HG02885 (cell line): Measurements from ENCODE around the gene VAV3.
A peak's percentile ranks its signal among the peaks of the same experiment; 100 is the strongest.

Experiments used
- ATAC-seq: cut with Tn5 transposase; IDR thresholded peaks from one replicate; pipeline ENCODE4 v1.9.1; 2021; ENCODE audit warnings: mild to moderate bottlenecking; ENCODE audit not compliant: unreplicated experiment, poor library complexity

VAV3 gene

DNA sequence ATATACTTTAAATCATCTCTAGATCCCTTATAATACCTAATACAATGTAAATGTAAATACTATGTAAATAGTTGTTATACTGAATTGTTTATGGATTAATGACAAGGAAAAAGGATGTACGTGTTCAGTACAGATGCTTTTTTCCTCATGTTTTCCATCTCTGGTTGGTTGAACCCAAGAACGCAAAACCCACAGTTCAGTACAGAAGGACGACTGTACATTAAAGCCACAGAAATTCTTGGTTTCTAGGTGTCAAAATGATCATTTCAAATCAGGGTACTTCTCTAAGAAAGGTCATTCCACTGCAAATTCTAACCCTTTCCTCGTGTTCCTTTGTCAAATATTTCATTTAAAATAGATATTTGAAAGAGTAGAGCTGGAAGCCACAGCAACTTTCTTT is 158.1 kb downstream of the VAV3 start:
- ATAC-seq, result no peak

DNA sequence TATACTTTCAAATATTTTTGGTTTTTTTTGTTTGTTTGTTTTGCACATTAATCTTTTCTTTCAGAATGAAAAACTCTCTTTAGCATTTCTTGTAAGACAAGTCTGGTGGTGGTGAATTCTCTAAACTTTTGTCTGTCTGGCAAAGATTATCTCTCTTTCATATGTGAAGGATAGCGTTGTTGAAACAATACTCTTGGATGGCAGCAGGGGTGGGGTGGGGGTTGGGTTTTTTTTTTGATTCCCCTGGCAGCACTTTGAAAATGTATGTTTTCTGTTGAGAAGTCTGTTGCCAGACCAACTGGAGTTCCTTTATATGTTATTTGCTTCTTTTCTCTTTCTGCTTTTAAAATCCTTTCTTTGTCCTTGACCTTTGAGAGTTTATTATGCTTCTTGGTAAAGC is 160.2 kb downstream of the VAV3 start:
- ATAC-seq, result no peak

DNA sequence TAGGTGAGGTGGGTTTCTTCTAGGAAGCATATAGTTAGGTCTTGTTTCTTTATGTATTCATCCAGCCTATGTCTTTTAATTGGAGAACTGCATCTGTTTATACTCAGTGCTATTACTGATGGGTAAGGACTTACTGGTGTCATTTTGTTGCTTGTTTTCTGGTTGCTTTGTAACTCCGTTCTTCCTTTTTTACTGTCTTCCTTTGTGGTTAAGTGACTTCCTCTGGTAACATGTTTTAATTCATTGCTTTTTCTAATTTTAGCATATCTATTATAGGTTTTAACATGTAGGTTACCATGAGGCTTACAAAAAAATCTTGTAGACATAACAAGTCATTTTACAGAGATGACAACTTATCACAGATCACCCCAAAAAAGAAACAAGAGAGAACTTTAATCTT is 160.8 kb downstream of the VAV3 start:
- ATAC-seq, result no peak

DNA sequence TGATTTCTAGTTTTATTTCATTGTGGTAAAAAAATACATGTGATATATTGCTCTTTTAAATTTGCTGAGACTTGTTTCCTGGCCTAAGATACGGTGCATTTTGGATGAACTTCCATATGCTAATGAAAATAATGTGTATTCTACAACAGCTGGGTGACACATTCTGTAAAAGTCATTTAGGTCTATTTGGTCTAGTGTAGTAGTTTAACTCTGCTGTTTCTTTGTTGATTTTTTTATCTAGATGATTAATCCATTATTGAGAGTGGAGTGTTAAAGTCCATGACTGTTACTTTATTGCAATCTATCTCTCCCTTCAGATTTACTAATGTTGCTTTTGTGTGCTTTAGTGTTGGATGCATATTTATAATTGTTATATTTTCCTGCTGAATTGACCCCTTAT is 161.4 kb downstream of the VAV3 start:
- no peak for ATAC-seq

DNA sequence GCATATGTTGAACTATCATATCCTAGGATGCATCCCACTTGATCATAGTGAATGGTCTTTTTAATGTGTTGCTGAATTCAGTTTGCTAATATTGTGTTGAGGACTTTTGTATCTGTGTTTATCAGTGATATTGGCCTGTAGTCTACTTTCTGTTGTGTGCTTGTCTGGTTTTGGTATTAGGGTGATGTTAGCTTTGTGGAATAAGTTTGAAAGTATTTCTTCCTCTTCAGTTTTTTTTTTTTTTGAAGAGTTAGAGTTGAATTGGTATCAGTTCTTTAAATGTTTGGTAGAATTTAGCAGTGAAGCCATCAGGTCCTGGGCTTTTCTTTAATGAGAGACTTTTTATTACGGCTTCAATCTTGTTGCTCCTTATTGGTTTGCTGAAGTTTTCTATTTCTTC is 162.3 kb downstream of the VAV3 start:
- no peak for ATAC-seq

DNA sequence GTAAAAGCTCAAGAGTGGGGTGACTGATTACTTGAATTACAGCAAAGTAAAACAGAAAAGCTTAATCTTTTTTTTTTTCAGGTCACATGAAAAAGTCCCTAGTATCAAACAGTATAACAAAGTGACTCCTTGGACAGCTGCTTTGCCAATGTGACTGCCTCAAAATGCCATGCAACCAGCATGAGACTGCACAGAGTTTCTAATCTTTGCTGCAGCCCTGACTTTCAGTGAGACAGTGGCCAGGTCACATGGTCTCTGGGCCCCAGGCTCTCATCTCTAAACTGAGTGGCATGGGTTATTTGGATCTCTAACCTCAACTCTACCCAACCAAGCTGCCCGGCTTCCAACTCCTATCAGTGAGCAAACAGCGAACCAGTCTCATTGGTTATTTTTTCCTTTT is 169.0 kb downstream of the VAV3 start:
- no peak for ATAC-seq

DNA sequence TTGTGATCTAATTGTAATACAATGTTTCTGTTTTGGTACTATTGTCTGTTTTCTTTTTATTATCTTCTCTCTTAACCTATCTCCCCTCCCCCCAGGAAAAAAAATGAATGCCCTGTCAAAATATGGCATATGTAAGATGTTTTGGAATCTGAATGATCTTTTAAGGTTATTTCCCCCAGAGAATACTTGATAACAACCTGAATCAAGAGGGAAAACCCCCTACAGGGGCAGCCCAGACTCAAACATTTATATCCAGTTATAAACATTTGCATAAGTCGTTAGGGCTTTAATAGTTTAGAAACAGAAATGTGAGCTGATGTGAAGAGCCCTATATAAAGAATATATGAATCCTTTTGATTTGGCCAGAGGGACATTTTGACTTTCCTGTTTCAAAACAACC is 169.5 kb downstream of the VAV3 start:
- no peak for ATAC-seq

DNA sequence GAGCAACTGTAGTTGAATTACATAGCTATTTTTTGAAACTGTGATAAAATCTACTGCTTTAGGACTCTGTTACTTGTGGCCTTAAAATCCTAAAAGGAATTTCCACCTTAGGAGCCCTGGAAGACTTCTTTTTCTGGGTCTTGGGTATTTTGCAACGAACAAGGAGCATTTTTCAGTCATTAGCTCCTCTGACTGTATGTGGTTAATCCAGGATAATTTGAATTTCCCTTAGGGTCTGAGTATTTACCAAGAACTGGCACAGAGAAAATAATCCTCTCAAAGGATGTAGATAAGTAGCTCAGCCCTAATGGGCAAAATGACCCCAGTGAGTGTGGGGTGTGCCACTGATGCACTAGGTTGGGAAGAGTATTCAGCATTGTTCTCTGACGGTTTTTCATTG is 170.4 kb downstream of the VAV3 start:
- ATAC-seq, result no peak

DNA sequence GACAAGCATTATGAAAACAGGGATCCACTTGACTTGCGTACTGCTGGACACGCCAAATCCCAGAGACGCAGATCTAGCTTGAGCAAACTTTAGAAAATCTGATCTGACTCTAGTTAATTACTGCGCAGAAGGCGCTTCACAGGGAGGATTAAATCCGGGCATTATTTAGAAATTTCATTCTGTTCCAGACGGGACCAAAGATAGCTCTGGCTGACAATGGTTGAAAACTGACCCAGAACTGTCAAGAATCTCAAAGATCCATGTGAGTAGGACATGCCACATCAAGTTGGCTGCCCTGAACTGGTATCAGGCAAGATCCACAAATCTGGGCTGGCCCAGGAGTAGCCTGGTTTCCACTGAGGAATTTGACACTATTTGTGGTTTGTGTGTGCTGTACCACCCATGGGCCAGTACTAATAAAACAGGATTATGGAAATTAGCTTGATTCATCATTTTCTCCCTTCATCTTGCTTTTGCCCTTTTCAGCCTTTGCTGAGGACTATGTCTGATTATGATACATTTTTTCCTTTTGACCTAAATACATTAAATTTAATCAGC is 171.0 kb downstream of the VAV3 start:
- ATAC-seq, result no peak

DNA sequence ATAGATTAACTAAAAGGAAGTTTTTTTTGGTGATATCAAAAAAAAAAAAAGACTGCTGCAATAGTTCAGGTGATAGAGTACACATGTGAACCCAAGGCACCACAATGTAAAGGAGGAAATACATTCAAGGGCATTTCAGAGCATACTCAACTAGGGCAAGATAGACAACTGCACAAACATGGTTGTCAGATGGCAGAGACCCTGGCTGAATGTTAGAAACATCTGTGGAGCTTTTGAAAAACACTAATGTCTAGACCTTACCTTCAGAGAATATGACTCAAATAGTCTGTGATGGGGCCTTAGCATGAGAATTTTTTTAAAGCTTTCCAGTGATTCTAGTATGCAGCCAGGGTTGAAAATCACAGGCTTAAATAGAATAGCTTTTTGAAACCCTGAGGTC is 173.6 kb downstream of the VAV3 start:
- no peak for ATAC-seq

DNA sequence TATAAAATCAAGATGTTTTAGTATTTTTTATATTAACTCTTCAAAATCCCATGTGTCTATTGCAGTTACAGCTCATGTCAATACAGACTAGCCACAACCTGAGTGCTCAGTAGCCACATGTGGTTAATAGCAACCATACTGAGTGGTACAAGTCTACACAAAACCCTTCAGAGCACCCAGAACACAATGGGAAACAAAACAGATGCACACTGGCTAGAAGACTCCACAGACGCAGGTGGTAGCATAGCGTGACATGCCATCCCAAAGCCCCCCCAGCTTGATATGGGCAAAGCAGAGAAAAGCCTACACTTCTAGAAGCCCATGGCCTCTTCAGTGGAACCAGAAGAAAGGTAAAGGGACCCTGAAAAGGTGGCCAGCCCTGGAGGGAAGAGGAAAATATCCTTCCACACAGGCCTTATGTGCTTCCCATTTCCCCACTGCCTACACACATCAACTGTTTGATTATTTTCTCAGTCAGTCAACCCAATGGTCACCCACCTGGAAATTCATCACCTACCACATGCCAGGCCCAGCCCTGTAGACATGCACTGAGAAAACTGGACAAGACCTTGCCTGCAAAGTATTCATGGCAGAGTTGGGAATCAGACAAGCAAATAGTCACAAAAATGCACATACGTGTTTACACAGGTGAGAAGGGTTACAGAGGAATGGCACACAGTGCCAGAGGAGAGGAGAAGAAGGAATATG is 175.0 kb downstream of the VAV3 start:
- ATAC-seq, result no peak

DNA sequence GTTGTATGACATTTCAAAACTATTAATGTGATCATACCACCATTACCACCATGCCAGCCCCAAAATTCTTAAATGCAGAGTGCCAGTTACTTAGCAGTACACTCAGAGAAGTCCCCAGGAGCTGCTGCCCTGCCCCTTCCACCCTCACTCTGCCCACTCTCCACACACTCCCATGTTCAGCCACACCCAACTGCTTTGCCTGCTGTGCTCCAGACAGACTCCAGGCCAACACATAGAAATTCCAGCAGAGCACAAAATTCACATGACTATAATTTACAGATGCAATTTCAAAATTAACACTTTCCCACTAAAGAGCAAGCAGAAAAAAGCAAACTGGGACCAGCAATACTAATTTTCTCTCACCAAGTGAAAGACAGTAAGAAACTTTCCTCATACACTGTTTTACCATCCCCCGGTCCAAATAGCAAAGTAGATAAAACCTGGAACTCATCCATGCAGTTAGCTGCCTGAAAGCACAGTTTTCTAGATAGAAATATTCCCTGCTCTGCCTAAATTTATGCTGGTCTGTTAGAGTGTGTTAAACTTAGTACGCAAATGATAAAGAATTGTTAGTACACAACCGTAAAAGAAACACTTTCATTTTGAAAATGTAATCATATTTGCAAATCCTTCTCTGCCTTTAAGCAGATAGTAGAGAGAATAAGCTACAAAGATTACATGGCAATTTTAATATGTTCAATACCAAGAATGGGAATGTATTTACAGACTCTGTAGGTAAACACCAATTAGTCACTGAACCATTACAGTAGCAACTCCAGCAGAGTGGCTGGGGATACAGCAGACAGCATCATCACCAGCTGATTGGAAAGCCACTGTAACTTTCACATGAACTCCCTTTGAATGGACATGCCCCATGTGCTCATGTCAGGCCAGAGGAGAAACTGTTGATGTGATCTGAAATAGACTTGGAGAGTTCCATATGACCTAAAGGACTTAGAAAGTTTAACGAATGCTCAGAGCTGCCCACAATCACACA is 176.5 kb downstream of the VAV3 start:
- ATAC-seq, result no peak

DNA sequence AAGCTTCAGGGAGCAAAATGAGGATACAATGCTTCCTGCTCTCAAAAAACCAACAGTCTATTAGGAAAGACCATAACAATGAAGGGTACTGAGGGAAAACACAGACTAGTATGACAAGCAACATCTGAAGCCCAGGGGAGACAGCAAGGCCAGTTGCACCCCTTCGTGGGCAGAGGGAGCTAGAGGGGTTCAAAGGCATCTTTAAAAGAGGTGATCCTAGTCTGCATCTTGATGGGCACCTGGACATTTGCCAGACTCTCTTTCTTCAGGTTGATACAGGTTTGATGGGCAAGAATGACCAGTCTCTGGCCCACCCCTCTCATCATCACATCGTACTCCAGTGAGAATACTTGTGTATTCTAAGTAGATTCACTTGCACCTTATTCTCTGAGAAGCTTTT is 177.7 kb downstream of the VAV3 start:
- peak; percentile 40 for ATAC-seq

DNA sequence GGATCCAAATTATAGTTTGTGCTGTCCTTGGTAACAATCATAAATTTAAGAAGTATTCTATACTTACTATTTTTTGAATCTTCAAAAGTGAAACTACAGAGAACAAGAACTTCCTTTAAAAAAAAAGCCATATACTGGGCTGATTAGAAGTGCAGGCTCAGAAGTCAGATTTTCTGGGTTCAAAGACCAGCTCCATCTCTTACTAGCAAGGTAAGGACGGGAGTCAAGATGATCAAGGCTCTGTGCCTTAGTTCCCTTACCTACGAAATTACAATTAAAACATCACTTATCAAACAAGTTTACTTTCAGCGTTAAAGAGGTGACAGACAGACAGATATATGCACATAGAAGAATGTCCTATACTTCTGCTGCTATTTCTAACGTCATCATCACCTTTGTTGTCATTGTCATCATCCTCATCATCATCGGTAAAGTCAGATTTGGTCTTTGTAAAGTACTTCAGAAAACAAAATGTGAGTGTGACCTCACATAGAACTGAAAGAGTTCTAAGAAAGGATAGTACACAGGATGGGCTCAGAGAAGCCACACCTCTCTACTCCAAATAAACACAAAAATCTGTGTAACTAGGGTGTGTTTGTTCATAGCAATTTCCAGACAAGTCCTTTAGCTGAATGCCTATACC is 178.7 kb downstream of the VAV3 start:
- ATAC-seq, result no peak

DNA sequence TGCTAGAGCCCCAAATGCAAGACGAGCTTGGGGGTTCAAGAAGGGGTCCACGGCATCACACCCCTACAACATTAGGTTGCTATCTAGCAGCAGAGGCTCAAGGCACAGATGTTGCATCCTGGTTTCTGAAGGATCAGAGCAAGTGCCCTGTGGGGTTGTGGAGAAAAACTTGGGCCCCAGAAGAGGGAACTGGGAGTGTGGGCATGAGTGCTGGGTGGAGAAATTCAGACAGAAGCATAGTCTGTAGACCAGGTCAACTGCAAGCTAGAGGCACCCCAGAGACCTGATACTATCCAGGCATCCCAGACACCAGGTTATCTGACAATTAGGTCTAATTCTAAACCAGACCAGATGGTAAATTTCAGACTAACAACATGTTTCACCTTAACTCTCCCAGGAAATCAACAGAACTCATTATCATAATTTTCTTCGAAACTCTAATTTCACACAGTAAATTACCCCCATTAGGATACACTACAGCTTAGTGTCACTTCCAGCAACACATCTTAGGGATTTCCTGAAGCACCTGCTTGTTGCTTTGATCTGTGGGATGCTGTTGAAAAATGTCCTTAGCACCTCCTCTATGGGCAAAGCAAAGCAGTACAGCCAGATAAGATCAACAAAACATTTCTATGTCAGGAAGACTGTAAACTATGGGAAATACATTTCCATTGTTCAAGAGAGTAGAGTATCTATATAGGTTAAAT is 179.3 kb downstream of the VAV3 start:
- ATAC-seq, result no peak

DNA sequence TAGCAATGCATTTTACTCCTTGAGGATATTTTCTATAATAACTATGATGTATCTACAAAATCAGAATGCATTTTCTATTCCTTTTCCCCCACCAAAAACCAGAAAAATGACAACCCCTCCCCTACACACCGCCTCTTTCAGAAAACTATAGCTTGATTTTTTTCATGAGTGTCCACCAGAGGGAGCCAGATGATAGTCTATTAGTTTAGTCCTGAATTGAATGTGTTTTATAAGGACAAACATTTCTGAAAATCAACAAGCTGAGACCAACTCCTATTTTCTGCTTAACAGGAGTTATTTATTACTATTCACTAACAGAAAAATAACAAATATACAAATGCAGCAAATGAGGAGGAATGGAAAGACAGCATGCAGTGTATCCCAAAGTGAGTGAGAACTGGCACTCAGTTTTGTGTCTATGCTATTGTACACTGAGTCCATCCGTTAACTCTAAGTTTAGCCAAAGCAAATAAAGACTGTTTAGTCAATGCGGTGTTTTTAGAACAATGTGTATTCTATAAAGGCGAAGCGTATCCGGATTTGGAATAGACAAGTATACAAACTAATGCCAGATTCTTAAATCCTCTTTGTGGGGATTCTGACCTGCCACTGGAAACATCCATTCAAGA is 182.6 kb downstream of the VAV3 start:
- ATAC-seq, result no peak

DNA sequence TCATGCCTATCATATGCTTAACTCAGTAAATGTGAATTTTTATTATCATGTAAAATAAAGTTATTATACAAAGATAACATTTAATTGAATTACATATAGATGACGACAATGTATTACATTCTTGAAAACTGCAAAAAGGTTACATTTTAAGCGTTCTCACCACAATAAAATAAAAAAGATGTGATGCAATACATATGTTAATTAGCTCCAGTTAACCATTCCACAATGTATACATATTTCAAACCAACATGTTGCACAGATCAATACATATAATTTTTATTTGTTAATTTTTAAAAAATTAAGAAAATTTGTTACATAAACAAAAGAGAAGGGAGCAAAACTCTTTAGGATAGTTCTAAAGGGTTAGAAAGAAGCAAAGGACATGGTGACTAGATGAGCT is 183.7 kb downstream of the VAV3 start:
- no peak for ATAC-seq

DNA sequence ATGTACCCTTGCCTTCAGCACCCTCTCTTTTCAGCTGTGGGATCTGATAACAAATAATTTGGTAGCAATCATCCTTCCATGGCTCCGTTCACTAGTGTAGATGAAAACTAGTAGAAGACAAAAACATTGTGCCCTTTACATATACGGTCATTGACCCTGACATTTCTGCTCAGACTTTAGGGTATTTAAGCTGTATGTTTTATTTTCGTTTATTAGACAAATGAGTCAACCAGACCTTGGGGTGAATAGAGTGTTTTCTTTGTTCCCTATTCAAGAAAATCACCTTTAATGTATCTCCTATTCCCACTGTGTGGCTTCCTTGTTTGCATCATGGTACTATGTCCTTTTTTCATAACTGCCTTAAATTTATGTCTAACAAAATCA is 187.3 kb downstream of the VAV3 start:
- ATAC-seq, result no peak

DNA sequence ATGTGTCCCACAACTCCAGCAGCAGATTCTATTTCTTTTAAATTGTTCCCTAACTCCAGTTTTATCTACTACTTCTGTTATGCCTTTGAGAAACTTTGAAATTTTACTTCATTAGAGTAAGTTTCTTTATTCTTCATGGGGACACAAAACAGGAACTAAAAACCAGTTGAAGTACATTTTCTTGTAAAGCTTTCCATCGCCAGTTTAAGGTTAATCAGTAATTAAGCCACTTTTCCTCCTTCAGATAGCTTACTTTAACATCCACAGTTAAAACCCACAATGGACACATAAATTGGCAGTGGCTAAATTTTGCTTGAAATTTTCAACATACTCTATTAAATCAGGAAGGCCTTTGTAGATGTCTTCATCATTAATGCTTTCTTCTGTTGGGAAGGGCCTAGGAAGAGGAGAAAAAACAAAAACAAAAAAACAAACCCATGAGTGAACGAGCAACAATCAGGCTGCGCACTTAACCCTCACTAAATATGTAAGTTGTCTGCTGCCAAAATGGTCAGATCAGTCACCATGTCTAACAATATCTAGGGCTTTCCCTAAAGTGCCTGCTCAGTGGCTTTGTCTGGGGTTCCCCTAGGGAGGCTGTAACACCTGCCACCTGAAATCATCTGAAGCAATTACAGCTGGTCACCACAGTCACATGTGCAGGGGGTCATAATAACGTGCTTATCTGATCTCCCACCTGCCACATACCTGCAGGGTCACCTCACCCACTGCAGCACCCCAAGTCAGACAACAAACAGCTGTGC is 187.9 kb downstream of the VAV3 start:
- peak; percentile 94 for ATAC-seq
